K562 (cell line): ENCODE results near the gene WDPCP. TPM values are rescaled to one million over a fixed set of nuclear protein-coding genes. Genes with fewer than 3 reads are reported as not detected.

Experiments
- FOXA3 ChIP-seq, 2 experiments: fragments of 450-650 bp in 1 of 2; sonication (generic) in 1 of 2; formaldehyde crosslinking; IDR thresholded peaks in 1 of 2; conservative IDR thresholded peaks in 1 of 2; 2 replicates each; pipeline versions ENCODE4 v1.4.0 to v1.8.0; 2020 to 2022; ENCODE audit warnings: mild to moderate bottlenecking in 2 of 2, missing genetic modification reagents in 1 of 2
- FOXJ2 ChIP-seq: fragments of 200-800 bp; sonication (Bioruptor generic); IDR thresholded peaks from 2 replicates; pipeline ENCODE4 v1.6.1; 2016; ENCODE audit warnings: missing genetic modification characterization, missing compliant biosample characterization
- HMGXB4 ChIP-seq: sonication (generic); formaldehyde crosslinking; IDR thresholded peaks from 2 replicates; pipeline ENCODE4 v1.8.1; 2023; ENCODE audit warnings: mild to moderate bottlenecking, missing genetic modification reagents
- JUN ChIP-seq, 2 experiments: sonication (generic) in 1 of 2; formaldehyde crosslinking in 1 of 2; IDR thresholded peaks; 2 replicates each; pipeline versions ENCODE4 v1.6.1 to v1.8.0; 2012 to 2022; ENCODE audit warnings: borderline replicate concordance in 2 of 2, mild to moderate bottlenecking in 2 of 2, improper control_type of control experiment in 1 of 2, low read depth in 1 of 2, low read length in 1 of 2, missing genetic modification reagents in 1 of 2
- KHSRP ChIP-seq: fragments of 450-650 bp; IDR thresholded peaks from 2 replicates; pipeline ENCODE4 v1.6.1; 2017
- MAFG ChIP-seq: fragments of 450-650 bp; conservative IDR thresholded peaks from 2 replicates; pipeline ENCODE4 v1.6.1; 2016; ENCODE audit warnings: missing genetic modification characterization, missing compliant biosample characterization
- MAX ChIP-seq: sonication (generic); formaldehyde crosslinking; IDR thresholded peaks from 2 replicates; pipeline ENCODE4 v1.9.0; 2022; ENCODE audit warnings: mild to moderate bottlenecking, missing genetic modification reagents
- NCOA4 ChIP-seq: fragments of 450-650 bp; IDR thresholded peaks from 2 replicates; pipeline ENCODE4 v1.6.1; 2018; ENCODE audit warnings: mild to moderate bottlenecking; ENCODE audit not compliant: partially characterized antibody
- STAT5A ChIP-seq: IDR thresholded peaks from 2 replicates; pipeline ENCODE4 v1.6.1; 2012; ENCODE audit warnings: low read length, inconsistent platforms, borderline replicate concordance
- TCF3 ChIP-seq: sonication (generic); formaldehyde crosslinking; IDR thresholded peaks from 2 replicates; pipeline ENCODE4 v1.4.0; 2020; ENCODE audit warnings: mild to moderate bottlenecking, missing genetic modification reagents
- TEAD2 ChIP-seq: fragments of 450-650 bp; IDR thresholded peaks from 2 replicates; pipeline ENCODE4 v1.6.1; 2016; ENCODE audit warnings: missing genetic modification characterization, control low read depth, missing compliant biosample characterization
- U2AF1 ChIP-seq: fragments of 200-400 bp; formaldehyde crosslinking; optimal IDR thresholded peaks from 2 replicates; pipeline ENCODE3; 2017; ENCODE audit warnings: mild to moderate bottlenecking, low read depth, low read length, moderate library complexity
- XRCC5 ChIP-seq: fragments of 200-400 bp; formaldehyde crosslinking; IDR thresholded peaks from 2 replicates; pipeline ENCODE4 v1.6.1; 2017; ENCODE audit warnings: low read depth, mild to moderate bottlenecking, low read length
- ZNF644 ChIP-seq: fragments of 200-800 bp; sonication (Bioruptor generic); IDR thresholded peaks from 2 replicates; pipeline ENCODE4 v1.6.1; 2016; ENCODE audit warnings: low read depth, missing genetic modification characterization, missing compliant biosample characterization
- polyA plus RNA-seq, 8 experiments: library from polyadenylated mRNA; depleted of rRNA in 4 of 8; stranded (reverse) in 5 of 8; unstranded in 3 of 8; fragments of >200 nt; fragmentation: Nextera tagmentation in 2 of 8; fragmentation: Illumina TruSeq in 1 of 8; extraction: Ambion mirVana in 2 of 8; extraction: Trizol in 1 of 8; gene quantifications; 2 replicates each; pipeline versions ENCODE4 v1.2.1 to v1.2.3, GENCODE V29; 2011 to 2014; ENCODE audit warnings: inconsistent platforms in 1 of 8, missing spikeins in 1 of 8
- total RNA-seq, 7 experiments: library from RNA; depleted of rRNA in 6 of 7; stranded (reverse); fragments of >200 nt in 6 of 7; fragmentation: Illumina TruSeq in 2 of 7; extraction: Trizol in 2 of 7; gene quantifications; 2 replicates each; pipeline versions ENCODE4 v1.2.1 to v1.2.3, GENCODE V29; 2011 to 2021; ENCODE audit warnings: low replicate concordance in 1 of 7
- TF ChIP-seq, protein P1 (sequence below): fragments of 250-450 bp; sonication (Bioruptor Pico); IDR thresholded peaks from 2 replicates; pipeline ENCODE4 v1.4.0; 2020
- TF ChIP-seq, protein P2 (sequence below): fragments of 450-650 bp; IDR thresholded peaks from 2 replicates; pipeline ENCODE4 v1.6.1; 2016
- TF ChIP-seq, protein P3 (sequence below): fragments of 200-400 bp; formaldehyde crosslinking; IDR thresholded peaks from 2 replicates; pipeline ENCODE4 v1.6.1; 2017; ENCODE audit warnings: mild to moderate bottlenecking, low read depth, low read length, moderate library complexity
- TF ChIP-seq, protein P4 (sequence below): sonication (generic); formaldehyde crosslinking; IDR thresholded peaks from 2 replicates; pipeline ENCODE4 v1.8.1; 2022; ENCODE audit warnings: missing genetic modification reagents

Gene WDPCP
- total and polyA plus RNA-seq, 9 of the 15 experiments (the other 6 are each of a cell fraction or from before 2014, with no cell fraction given), result 1.4 to 6.4 (median 5.5) TPM

GRCh38 chr2:63434024-63435001, 154.0 kb downstream of the WDPCP start (continued):
- TF ChIP-seq JUN (IDR thresholded peaks at IDR 0.05; ENCODE audit: borderline replicate concordance, low read depth, low read length) (no peak), JUN (CRISPR knock-in tag; IDR thresholded peaks at IDR 0.05; ENCODE audit: borderline replicate concordance) (no peak), XRCC5 (no peak), HMGXB4 (no peak), MAX (no peak), MAFG (tag) (peak; percentile 37; the same call in 1 of the 2 replicates), FOXJ2 (tag) (no peak), STAT5A (peak; percentile 46; the same call in 1 of the 2 replicates), KHSRP (no peak), ZNF644 (tag) (no peak), TEAD2 (no peak), U2AF1 (no peak), TCF3 (CRISPR knock-in tag) (peak; percentile 46), FOXA3 (CRISPR knock-in tag; conservative IDR thresholded peaks at IDR 0.05 in 1 of 2, IDR thresholded peaks at IDR 0.05 in 1 of 2) (no peak), NCOA4 (no peak)
- TF ChIP-seq, protein P1, sequence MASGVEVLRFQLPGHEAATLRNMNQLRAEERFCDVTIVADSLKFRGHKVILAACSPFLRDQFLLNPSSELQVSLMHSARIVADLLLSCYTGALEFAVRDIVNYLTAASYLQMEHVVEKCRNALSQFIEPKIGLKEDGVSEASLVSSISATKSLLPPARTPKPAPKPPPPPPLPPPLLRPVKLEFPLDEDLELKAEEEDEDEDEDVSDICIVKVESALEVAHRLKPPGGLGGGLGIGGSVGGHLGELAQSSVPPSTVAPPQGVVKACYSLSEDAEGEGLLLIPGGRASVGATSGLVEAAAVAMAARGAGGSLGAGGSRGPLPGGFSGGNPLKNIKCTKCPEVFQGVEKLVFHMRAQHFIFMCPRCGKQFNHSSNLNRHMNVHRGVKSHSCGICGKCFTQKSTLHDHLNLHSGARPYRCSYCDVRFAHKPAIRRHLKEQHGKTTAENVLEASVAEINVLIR, result no peak
- TF ChIP-seq, protein P2, sequence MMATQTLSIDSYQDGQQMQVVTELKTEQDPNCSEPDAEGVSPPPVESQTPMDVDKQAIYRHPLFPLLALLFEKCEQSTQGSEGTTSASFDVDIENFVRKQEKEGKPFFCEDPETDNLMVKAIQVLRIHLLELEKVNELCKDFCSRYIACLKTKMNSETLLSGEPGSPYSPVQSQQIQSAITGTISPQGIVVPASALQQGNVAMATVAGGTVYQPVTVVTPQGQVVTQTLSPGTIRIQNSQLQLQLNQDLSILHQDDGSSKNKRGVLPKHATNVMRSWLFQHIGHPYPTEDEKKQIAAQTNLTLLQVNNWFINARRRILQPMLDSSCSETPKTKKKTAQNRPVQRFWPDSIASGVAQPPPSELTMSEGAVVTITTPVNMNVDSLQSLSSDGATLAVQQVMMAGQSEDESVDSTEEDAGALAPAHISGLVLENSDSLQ, result peak; percentile 15; the same call in 1 of the 2 replicates
- TF ChIP-seq, protein P3, sequence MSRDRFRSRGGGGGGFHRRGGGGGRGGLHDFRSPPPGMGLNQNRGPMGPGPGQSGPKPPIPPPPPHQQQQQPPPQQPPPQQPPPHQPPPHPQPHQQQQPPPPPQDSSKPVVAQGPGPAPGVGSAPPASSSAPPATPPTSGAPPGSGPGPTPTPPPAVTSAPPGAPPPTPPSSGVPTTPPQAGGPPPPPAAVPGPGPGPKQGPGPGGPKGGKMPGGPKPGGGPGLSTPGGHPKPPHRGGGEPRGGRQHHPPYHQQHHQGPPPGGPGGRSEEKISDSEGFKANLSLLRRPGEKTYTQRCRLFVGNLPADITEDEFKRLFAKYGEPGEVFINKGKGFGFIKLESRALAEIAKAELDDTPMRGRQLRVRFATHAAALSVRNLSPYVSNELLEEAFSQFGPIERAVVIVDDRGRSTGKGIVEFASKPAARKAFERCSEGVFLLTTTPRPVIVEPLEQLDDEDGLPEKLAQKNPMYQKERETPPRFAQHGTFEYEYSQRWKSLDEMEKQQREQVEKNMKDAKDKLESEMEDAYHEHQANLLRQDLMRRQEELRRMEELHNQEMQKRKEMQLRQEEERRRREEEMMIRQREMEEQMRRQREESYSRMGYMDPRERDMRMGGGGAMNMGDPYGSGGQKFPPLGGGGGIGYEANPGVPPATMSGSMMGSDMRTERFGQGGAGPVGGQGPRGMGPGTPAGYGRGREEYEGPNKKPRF, result no peak
- TF ChIP-seq, protein P4, sequence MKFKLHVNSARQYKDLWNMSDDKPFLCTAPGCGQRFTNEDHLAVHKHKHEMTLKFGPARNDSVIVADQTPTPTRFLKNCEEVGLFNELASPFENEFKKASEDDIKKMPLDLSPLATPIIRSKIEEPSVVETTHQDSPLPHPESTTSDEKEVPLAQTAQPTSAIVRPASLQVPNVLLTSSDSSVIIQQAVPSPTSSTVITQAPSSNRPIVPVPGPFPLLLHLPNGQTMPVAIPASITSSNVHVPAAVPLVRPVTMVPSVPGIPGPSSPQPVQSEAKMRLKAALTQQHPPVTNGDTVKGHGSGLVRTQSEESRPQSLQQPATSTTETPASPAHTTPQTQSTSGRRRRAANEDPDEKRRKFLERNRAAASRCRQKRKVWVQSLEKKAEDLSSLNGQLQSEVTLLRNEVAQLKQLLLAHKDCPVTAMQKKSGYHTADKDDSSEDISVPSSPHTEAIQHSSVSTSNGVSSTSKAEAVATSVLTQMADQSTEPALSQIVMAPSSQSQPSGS, result no peak
